H9 (cell line): Measurements from ENCODE around the gene SOX1. TPM values are rescaled to one million over a fixed set of nuclear protein-coding genes. Genes with fewer than 3 reads are reported as not detected.
A peak's percentile ranks its signal among the peaks of the same experiment; 100 is the strongest.

Experiments used
- DNase-seq: peaks from one replicate; pipeline ENCODE4 v3.0.0-alpha.2; 2017
- H2AFZ ChIP-seq: one replicate; pipeline ENCODE4 v1.6.1; 2013; ENCODE audit warnings: mild to moderate bottlenecking, low read length, control low read depth, moderate library complexity
- H2AK5ac ChIP-seq: 2 replicates; pipeline ENCODE4 v1.6.1; 2013; ENCODE audit warnings: low read length, control low read depth, mixed read lengths; ENCODE audit not compliant: insufficient read length
- H2BK120ac ChIP-seq: one replicate; pipeline ENCODE4 v1.6.1; 2013; ENCODE audit warnings: low read depth, mild to moderate bottlenecking, low read length, control low read depth, inconsistent platforms; ENCODE audit not compliant: poor library complexity, severe bottlenecking
- H2BK12ac ChIP-seq: 2 replicates; pipeline ENCODE4 v1.6.1; 2013; ENCODE audit warnings: low read length, control low read depth, mixed read lengths, low read depth; ENCODE audit not compliant: insufficient read length
- H2BK15ac ChIP-seq: 2 replicates; pipeline ENCODE4 v1.6.1; 2013; ENCODE audit warnings: low read depth, low read length, control low read depth
- H2BK20ac ChIP-seq: one replicate; pipeline ENCODE4 v1.6.1; 2013; ENCODE audit warnings: low read depth, mild to moderate bottlenecking, low read length, control low read depth, inconsistent platforms; ENCODE audit not compliant: poor library complexity, severe bottlenecking
- H2BK5ac ChIP-seq: 2 replicates; pipeline ENCODE4 v1.6.1; 2013; ENCODE audit warnings: low read length, control low read depth, mixed read lengths; ENCODE audit not compliant: insufficient read length
- H3K14ac ChIP-seq: 2 replicates; pipeline ENCODE4 v1.6.1; 2013; ENCODE audit warnings: low read length, control low read depth; ENCODE audit not compliant: insufficient read depth
- H3K18ac ChIP-seq: 2 replicates; pipeline ENCODE4 v1.6.1; 2013; ENCODE audit warnings: low read depth, mild to moderate bottlenecking, mixed read lengths, low read length, control low read depth; ENCODE audit not compliant: insufficient read length
- H3K23ac ChIP-seq: 2 replicates; pipeline ENCODE4 v1.6.1; 2013; ENCODE audit warnings: low read length, control low read depth, mixed read lengths, low read depth; ENCODE audit not compliant: insufficient read length
- H3K23me2 ChIP-seq: 2 replicates; pipeline ENCODE4 v1.6.1; 2013; ENCODE audit warnings: low read depth, mild to moderate bottlenecking, mixed read lengths, low read length, control low read depth; ENCODE audit not compliant: insufficient read length, poor library complexity, severe bottlenecking
- H3K27ac ChIP-seq: 2 replicates; pipeline ENCODE4 v1.5.1; 2013; ENCODE audit warnings: low read length, control low read depth, mixed read lengths, low read depth; ENCODE audit not compliant: insufficient read length
- H3K27me3 ChIP-seq: 2 replicates; pipeline ENCODE4 v1.6.1; 2013; ENCODE audit warnings: low read length, control low read depth, inconsistent platforms; ENCODE audit not compliant: insufficient read depth
- H3K4ac ChIP-seq: 2 replicates; pipeline ENCODE4 v1.6.1; 2013; ENCODE audit warnings: low read depth, mild to moderate bottlenecking, control low read depth, inconsistent platforms, low read length, moderate library complexity
- H3K4me1 ChIP-seq: 2 replicates; pipeline ENCODE4 v1.6.1; 2013; ENCODE audit warnings: low read length, control low read depth, inconsistent platforms; ENCODE audit not compliant: insufficient read depth
- H3K4me2 ChIP-seq: 2 replicates; pipeline ENCODE4 v1.6.1; 2013; ENCODE audit warnings: low read length, control low read depth, mixed read lengths; ENCODE audit not compliant: insufficient read length, insufficient read depth
- H3K56ac ChIP-seq: 2 replicates; pipeline ENCODE4 v1.6.1; 2013; ENCODE audit warnings: low read depth, mild to moderate bottlenecking, mixed read lengths, low read length, control low read depth; ENCODE audit not compliant: insufficient read length
- H3K79me1 ChIP-seq: 2 replicates; pipeline ENCODE4 v1.6.1; 2013; ENCODE audit warnings: low read depth, mild to moderate bottlenecking, moderate library complexity, low read length, control low read depth, inconsistent platforms; ENCODE audit not compliant: insufficient read depth, poor library complexity, severe bottlenecking
- H3K79me2 ChIP-seq: 2 replicates; pipeline ENCODE4 v1.6.1; 2013; ENCODE audit warnings: low read length, control low read depth, inconsistent platforms; ENCODE audit not compliant: insufficient read depth
- H3K9ac ChIP-seq: 2 replicates; pipeline ENCODE4 v1.6.1; 2013; ENCODE audit warnings: low read length, control low read depth, mixed read lengths; ENCODE audit not compliant: insufficient read length; ENCODE audit errors: extremely low read depth
- H3K9me3 ChIP-seq: one replicate; pipeline ENCODE4 v1.6.1; 2013; ENCODE audit warnings: low read depth, low read length, inconsistent platforms; ENCODE audit not compliant: control insufficient read depth
- H3T11ph ChIP-seq: one replicate; pipeline ENCODE4 v1.6.1; 2013; ENCODE audit warnings: mild to moderate bottlenecking, low read length, control low read depth, inconsistent platforms
- H4K20me1 ChIP-seq: one replicate; pipeline ENCODE4 v1.6.1; 2013; ENCODE audit not compliant: control insufficient read depth, insufficient read length, insufficient read depth
- H4K5ac ChIP-seq: 2 replicates; pipeline ENCODE4 v1.6.1; 2013; ENCODE audit warnings: low read depth, mild to moderate bottlenecking, mixed read lengths, low read length, control low read depth; ENCODE audit not compliant: insufficient read length
- H4K8ac ChIP-seq: replicated peaks from 2 replicates; pipeline ENCODE4 v1.6.1; 2013; ENCODE audit warnings: low read length, control low read depth, mixed read lengths, low read depth; ENCODE audit not compliant: insufficient read length
- H4K91ac ChIP-seq: 2 replicates; pipeline ENCODE4 v1.6.1; 2013; ENCODE audit warnings: low read depth, mild to moderate bottlenecking, moderate library complexity, mixed read lengths, low read length, control low read depth; ENCODE audit not compliant: insufficient read length
- H3K27ac Mint-ChIP-seq, 3 experiments: 2 replicates in 2 of 3; 3 replicates in 1 of 3; pipeline ENCODE4 v1.8.0; 2020 to 2021; ENCODE audit warnings: mixed read lengths in 3 of 3, mild to moderate bottlenecking in 1 of 3, moderate library complexity in 1 of 3
- H3K27me3 Mint-ChIP-seq: 2 replicates; pipeline ENCODE4 v1.8.0; 2021; ENCODE audit warnings: low read depth, mild to moderate bottlenecking, moderate library complexity, mixed read lengths
- H3K36me3 Mint-ChIP-seq, 3 experiments: 2 replicates in 2 of 3; 3 replicates in 1 of 3; pipeline ENCODE4 v1.8.0; 2020 to 2021; ENCODE audit warnings: low read depth in 3 of 3, mixed read lengths in 3 of 3; ENCODE audit not compliant: insufficient read depth in 1 of 3
- H3K4me1 Mint-ChIP-seq, 2 experiments: 2 replicates each; pipeline ENCODE4 v1.8.0; 2020; ENCODE audit warnings: mixed read lengths in 2 of 2
- H3K4me3 Mint-ChIP-seq, 2 experiments: 2 replicates in 1 of 2; 3 replicates in 1 of 2; pipeline ENCODE4 v1.8.0; 2020 to 2021; ENCODE audit warnings: mild to moderate bottlenecking in 2 of 2, mixed read lengths in 2 of 2, moderate library complexity in 1 of 2
- H3K9me3 Mint-ChIP-seq, 2 experiments: 2 replicates in 1 of 2; 3 replicates in 1 of 2; pipeline ENCODE4 v1.8.0; 2020; ENCODE audit warnings: mild to moderate bottlenecking in 2 of 2, mixed read lengths in 2 of 2, moderate library complexity in 1 of 2
- WGBS: extraction: QIAGEN DNeasy Blood & Tissue Kit; methylation state at CpG from one replicate; pipeline ENCODE4 v1.1.7; 2013; ENCODE audit warnings: missing lambda C conversion rate, low lambda C conversion rate, mixed read lengths; ENCODE audit not compliant: insufficient read length; ENCODE audit errors: extremely low coverage; 5-methylcytosine and 5-hydroxymethylcytosine counted together
- total RNA-seq: library from RNA; stranded (reverse); gene quantifications from 2 replicates; pipeline ENCODE4 v1.2.1, GENCODE V29; 2021
- TF ChIP-seq, protein P1 (sequence below): fragments of 200-600 bp; sonication (generic); conservative IDR thresholded peaks from 3 replicates; pipeline ENCODE4 v1.8.0; 2021; ENCODE audit warnings: antibody characterized with exemption, mild to moderate bottlenecking

The SOX1 gene
- total RNA-seq, 1 experiment from 2014 or later = 0.17 TPM

GRCh38 chr13:112103961-112104880 is 37.3 kb downstream of the SOX1 start:
- H3K27ac ChIP-seq = no peak overlapping the region

More at GRCh38 chr13:112103961-112104880, 37.3 kb downstream of the SOX1 start:
- Mint-ChIP-seq H3K4me1 (peaks cover 40 to 56% of the 10 kb centered on the region in 2 experiments), H3K27ac (no peak overlapping the region), H3K36me3 (no peaks in the 10 kb centered on the region), H3K9me3 (no peaks in the 10 kb centered on the region; a peak in 1 of 5 replicates), H3K4me3 (peak overlapping the region; percentile 59 to 83), H3K27me3 (peaks cover 95% of the 10 kb centered on the region)
- H3K18ac ChIP-seq = peak overlapping the region; percentile 2
- TF ChIP-seq, protein P1, sequence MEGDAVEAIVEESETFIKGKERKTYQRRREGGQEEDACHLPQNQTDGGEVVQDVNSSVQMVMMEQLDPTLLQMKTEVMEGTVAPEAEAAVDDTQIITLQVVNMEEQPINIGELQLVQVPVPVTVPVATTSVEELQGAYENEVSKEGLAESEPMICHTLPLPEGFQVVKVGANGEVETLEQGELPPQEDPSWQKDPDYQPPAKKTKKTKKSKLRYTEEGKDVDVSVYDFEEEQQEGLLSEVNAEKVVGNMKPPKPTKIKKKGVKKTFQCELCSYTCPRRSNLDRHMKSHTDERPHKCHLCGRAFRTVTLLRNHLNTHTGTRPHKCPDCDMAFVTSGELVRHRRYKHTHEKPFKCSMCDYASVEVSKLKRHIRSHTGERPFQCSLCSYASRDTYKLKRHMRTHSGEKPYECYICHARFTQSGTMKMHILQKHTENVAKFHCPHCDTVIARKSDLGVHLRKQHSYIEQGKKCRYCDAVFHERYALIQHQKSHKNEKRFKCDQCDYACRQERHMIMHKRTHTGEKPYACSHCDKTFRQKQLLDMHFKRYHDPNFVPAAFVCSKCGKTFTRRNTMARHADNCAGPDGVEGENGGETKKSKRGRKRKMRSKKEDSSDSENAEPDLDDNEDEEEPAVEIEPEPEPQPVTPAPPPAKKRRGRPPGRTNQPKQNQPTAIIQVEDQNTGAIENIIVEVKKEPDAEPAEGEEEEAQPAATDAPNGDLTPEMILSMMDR = no peak
- no peaks in the 10 kb centered on the region for H3K4me1 ChIP-seq
- no peak overlapping the region for H2BK120ac ChIP-seq
- H2BK15ac ChIP-seq = no peak overlapping the region
- no peak overlapping the region for H3T11ph ChIP-seq
- whole genome bisulfite sequencing = no CpG with 5 or more reads among the region's 76 CpGs
- no peak overlapping the region for H4K8ac ChIP-seq
- peak overlapping the region; percentile 85 for H3K4me2 ChIP-seq
- H3K79me1 ChIP-seq = no peaks in the 10 kb centered on the region
- no peak overlapping the region for H2BK5ac ChIP-seq
- no peak overlapping the region; the same call in none of the 2 replicates for H3K14ac ChIP-seq
- H3K79me2 ChIP-seq = no peaks in the 10 kb centered on the region
- DNase-seq = peak; percentile 66
- H3K56ac ChIP-seq = no peak overlapping the region
- no peak overlapping the region for H2BK12ac ChIP-seq
- no peak overlapping the region for H2AFZ ChIP-seq
- no peaks in the 10 kb centered on the region for H3K9me3 ChIP-seq
- no peak overlapping the region for H2AK5ac ChIP-seq
- peaks cover 25% of the 10 kb centered on the region for H3K23me2 ChIP-seq
- peaks cover 57% of the 10 kb centered on the region for H3K27me3 ChIP-seq
- H3K4ac ChIP-seq = no peak overlapping the region
- H4K5ac ChIP-seq = no peak overlapping the region
- no peak overlapping the region for H2BK20ac ChIP-seq
- no peak overlapping the region for H3K23ac ChIP-seq
- H4K91ac ChIP-seq = no peak overlapping the region
- H4K20me1 ChIP-seq = no peaks in the 10 kb centered on the region
- H3K9ac ChIP-seq = no peak overlapping the region
